HG03558 (cell line): ENCODE measurements around the gene TULP1.
A peak's percentile ranks its signal among the peaks of the same experiment; 100 is the strongest.

Experiments used
- ATAC-seq: cut with Tn5 transposase; IDR thresholded peaks from one replicate; pipeline ENCODE4 v1.9.1; 2021; ENCODE audit warnings: moderate number of reproducible peaks; ENCODE audit not compliant: unreplicated experiment; ENCODE audit errors: extremely low read depth

TULP1 gene

DNA sequence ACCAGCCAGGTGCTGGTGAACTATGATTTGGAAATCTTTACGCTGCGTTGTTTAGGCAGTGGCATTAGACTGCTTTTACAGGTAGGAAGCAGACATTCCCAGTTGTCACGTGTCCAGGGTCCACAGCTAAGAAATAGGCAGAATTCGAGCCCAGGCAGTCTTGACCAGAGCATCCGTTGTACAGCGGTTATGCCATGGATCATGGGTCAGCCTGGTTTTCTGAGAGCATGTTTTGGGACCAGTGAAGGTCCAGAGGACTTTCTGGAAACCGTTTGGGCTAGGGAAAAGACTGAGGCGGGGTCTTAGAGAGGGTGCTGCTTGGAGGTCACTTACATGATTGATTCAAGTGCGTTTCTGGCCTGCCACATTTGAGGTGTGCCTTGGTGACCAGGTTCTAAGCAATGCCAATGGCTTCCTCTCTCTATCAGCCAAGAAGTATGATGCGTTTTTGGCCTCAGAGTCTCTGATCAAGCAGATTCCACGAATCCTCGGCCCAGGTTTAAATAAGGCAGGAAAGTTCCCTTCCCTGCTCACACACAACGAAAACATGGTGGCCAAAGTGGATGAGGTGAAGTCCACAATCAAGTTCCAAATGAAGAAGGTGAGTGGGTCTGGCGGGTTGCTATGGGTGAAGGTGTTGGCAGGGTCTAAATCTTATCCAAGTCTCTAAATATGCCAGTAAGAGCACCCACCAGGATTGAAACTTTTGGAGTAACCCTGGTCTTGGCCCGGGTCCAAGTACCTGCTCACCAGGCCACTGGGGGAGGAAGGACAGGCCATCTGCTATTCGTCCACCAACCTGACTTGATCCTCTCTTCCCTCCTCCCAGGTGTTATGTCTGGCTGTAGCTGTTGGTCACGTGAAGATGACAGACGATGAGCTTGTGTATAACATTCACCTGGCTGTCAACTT, 42.7 kb downstream of the TULP1 start:
- ATAC-seq: no peak

GRCh38 chr6:35468980-35469750, 43.5 kb downstream of the TULP1 start:
- ATAC-seq: no peak

- no peak for ATAC-seq
Measured at GRCh38 chr6:35468181-35468979, 44.3 kb downstream of the TULP1 start, which contains the start of gene RPL10A. TSS of gene RPL10A (plus strand) at chr6:35468401. CDS start at chr6:35468435, 34 bp downstream.

GRCh38 chr6:35465646-35466045, 47.0 kb downstream of the TULP1 start:
- ATAC-seq: no peak

DNA sequence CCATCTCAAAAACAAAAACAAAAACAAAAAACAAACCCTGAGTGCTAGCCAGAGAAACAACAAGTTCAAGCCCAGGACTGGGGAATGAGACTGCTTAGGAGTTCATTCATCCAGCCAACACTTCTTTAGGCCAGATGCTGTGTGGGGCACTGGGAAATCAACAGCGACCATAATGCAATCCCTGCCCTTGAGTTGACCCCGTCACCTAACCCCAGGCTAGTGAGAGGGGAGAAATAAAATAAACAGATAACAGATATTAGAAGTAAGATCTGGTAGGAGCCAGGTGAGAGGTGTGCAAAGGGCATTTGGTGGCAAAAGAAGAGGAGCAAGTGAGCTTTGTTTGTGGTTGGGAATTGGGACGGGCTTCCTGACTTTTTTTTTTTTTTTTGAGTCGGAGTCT, 49.4 kb downstream of the TULP1 start:
- no peak for ATAC-seq

GRCh38 chr6:35461270-35461669, 51.4 kb downstream of the TULP1 start:
- no peak for ATAC-seq

GRCh38 chr6:35457907-35458306, 54.8 kb downstream of the TULP1 start:
- ATAC-seq: no peak

- ATAC-seq: no peak
Measured at GRCh38 chr6:35454391-35455110, 58.1 kb downstream of the TULP1 start.

DNA sequence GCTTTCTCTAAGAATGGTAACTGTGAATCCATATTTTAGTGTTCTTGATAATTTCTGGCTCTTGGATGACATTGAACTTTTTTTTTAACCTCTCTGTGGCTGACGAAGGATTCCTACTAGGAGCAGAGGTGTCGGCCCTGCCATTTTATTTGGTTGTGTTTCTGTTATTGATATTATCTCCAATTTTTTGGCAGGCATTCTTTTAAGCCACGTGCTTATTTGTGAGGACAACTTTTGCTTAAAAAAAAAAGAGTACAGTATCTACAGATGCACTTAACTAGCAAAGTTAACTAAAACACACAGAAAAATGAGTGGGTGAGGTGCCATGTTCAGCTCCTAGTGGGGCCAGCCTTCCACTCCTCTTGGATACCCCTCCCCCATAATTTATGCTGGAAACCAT, 59.5 kb downstream of the TULP1 start:
- no peak for ATAC-seq

- ATAC-seq: peak; percentile 76
Measured at GRCh38 chr6:35452183-35453090, 60.3 kb downstream of the TULP1 start, which contains the start of gene FANCE. TSS of gene FANCE (plus strand) at chr6:35452338. CDS start at chr6:35452546, 208 bp downstream.

DNA sequence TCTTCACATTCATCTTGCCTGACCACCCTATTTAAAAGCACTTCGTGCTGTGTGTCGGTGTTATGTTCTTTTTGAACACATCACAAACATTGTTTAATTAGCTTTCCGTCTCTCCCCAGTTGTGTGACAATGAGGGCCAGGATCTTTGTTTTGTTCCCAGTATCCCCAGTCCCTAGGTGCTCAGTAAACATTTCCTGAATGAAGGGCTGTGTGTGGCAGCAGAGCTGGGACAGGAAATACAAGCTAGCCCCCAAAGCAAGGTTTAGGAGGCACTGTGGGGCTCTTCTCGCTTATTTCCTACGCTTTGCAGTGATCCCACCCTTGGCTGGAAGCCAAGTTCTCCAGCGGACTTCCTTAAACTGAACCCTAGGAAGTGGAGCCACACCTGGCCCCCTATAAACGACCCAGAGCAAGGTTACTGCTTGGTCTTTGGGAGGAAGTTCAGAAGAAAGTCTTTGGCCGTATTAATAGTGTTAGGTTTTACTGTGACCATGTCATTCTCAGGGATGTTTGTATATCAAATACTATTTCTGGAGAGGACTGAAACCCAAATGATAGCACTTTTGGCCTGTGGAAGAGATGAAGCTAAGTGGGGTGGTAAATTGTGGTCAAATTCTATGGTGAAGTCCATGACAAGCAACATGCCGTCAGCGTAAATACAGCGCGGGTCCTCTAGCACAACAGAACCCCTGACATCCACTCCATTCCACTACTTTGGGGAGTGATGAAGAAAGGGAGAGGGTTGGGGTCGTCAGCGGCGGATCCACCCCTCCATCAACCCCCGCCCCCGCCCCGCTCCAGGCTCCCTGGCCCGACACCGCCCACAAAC, 61.1 kb downstream of the TULP1 start:
- no peak for ATAC-seq

DNA sequence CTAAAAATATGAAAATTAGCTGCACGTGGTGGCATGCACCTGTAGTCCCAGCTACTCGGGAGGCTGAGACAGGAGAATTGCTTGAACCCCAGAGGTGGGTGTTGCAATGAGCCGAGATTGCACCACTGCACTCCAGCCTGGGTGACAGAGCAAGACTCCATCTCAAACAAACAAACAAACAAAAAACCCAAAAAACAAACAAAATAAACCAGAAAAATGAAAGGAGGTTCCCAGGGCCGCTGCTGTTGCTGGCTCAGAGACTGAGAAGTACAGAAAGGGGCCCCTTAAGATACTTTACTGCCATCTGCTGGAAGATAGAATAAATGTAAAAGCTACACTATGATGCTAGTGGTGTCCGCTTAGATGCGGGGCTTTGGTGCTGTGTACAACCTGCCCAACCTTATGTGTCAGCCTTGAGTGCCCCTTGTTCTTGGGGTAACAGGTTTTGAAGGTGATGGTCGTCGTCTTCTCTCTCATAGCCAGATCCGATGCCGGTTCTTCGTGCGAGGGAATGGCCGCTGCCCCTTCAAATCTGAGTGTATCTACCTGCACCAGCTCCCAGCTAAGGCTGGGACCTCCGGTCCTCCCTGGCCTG, 63.3 kb downstream of the TULP1 start:
- no peak for ATAC-seq

DNA sequence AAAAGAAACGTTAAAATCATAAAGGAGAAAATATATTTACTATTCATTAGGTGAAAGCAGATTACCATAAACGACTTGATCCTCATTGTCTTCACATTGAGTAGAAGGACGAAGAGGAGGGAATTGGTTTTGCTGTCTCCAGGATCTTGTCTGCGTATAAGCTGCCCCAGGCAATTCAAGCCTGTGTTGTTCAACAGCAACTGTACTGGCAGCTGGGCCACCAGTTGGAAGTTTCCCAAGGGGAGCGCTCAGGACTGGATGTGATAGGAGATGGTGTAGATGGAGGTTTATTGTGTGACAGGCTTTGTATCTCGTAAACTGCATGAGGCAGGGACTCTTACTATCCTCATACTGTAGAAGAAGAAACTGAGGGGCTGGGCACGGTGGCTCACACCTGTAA, 64.5 kb downstream of the TULP1 start:
- ATAC-seq: no peak
